B cell (primary cell): ENCODE results near the gene CIDEC. TPM values are rescaled to one million over a fixed set of nuclear protein-coding genes. Genes with fewer than 3 reads are reported as not detected.

Experiments used
- ATAC-seq: fragments of 200-7000 bp; cut with Tn5 transposase; one replicate; pipeline ENCODE4 v1.10.0; 2021; ENCODE audit warnings: low read depth, mild to moderate bottlenecking, moderate number of reproducible peaks, moderate library complexity
- CTCF ChIA-PET: fragments of 350-600 bp; sonication (Branson Sonifier 250); formaldehyde crosslinking; loops from one replicate; lab custom pipeline; 2021; ENCODE audit warnings: antibody characterized with exemption, inconsistent platforms; lab: Charles Lee
- POLR2A ChIA-PET: fragments of 350-600 bp; sonication (Branson Sonifier 250); formaldehyde crosslinking; loops from one replicate; lab custom pipeline; 2021; ENCODE audit warnings: antibody characterized with exemption; lab: Charles Lee
- DNase-seq: peaks from one replicate; pipeline ENCODE4 v3.0.0; 2013
- H2AFZ ChIP-seq: 2 replicates; pipeline ENCODE4 v1.6.1; 2012; ENCODE audit warnings: mild to moderate bottlenecking, low read depth, low read length; ENCODE audit not compliant: insufficient read depth, poor library complexity, severe bottlenecking
- H3K27ac ChIP-seq, 2 donors: 1 replicate in 1 of 2; 2 replicates in 1 of 2; pipeline ENCODE4 v1.5.1; 2012 to 2013; ENCODE audit warnings: low read length in 2 of 2, mild to moderate bottlenecking in 2 of 2, moderate library complexity in 1 of 2
- H3K27me3 ChIP-seq, 4 experiments: fragments of 200-600 bp in 1 of 4; sonication (generic) in 1 of 4; replicated peaks in 1 of 4; 1 replicate in 2 of 4; 2 replicates in 2 of 4; pipeline versions ENCODE4 v1.6.1 to v1.7.0; 2013 to 2016; ENCODE audit warnings: low read length in 3 of 4, mild to moderate bottlenecking in 2 of 4, mixed read lengths in 1 of 4, moderate library complexity in 1 of 4; ENCODE audit not compliant: insufficient read depth in 4 of 4, control insufficient read depth in 3 of 4; ENCODE audit errors: control extremely low read depth in 1 of 4
- H3K36me3 ChIP-seq, 2 experiments: replicated peaks in 1 of 2; 1 replicate in 1 of 2; 2 replicates in 1 of 2; pipeline versions ENCODE4 v1.6.1 to v1.7.1; 2013; ENCODE audit warnings: low read length in 1 of 2; ENCODE audit not compliant: insufficient read depth in 2 of 2, control insufficient read depth in 1 of 2; ENCODE audit errors: control extremely low read depth in 1 of 2, extremely low read depth in 1 of 2
- H3K4me1 ChIP-seq, 2 donors: fragments of 200-600 bp in 1 of 2; sonication (generic) in 1 of 2; 1 replicate in 1 of 2; 2 replicates in 1 of 2; pipeline versions ENCODE4 v1.5.1 to v1.6.1; 2013 to 2017; ENCODE audit warnings: low read length in 2 of 2; ENCODE audit not compliant: control insufficient read depth in 2 of 2, insufficient read depth in 2 of 2
- H3K4me2 ChIP-seq: replicated peaks from 2 replicates; pipeline ENCODE3; 2012; ENCODE audit warnings: mild to moderate bottlenecking, low read depth, low read length; ENCODE audit not compliant: poor library complexity, severe bottlenecking
- H3K4me3 ChIP-seq, 5 experiments: fragments of 200-600 bp in 1 of 5; sonication (generic) in 1 of 5; 1 replicate in 3 of 5; 2 replicates in 2 of 5; pipeline versions ENCODE4 v1.5.1 to v1.7.0; 2011 to 2016; ENCODE audit warnings: low read length in 4 of 5, mild to moderate bottlenecking in 4 of 5, low read depth in 2 of 5, control low read depth in 1 of 5, moderate library complexity in 1 of 5; ENCODE audit not compliant: insufficient read depth in 1 of 5; ENCODE audit errors: control extremely low read depth in 1 of 5, extremely low read depth in 1 of 5
- H3K79me2 ChIP-seq: fragments of 200-600 bp; sonication (generic); one replicate; pipeline ENCODE4 v1.6.0; 2016; ENCODE audit warnings: low read length; ENCODE audit not compliant: control insufficient read depth, insufficient read depth
- H3K9ac ChIP-seq: fragments of 200-600 bp; sonication (generic); 2 replicates; pipeline ENCODE4 v1.6.1; 2017; ENCODE audit warnings: mild to moderate bottlenecking, low read length, moderate library complexity
- H3K9me3 ChIP-seq, 3 donors: one replicate each; pipeline versions ENCODE4 v1.6.1 to v1.7.1; 2013; ENCODE audit warnings: low read length in 2 of 3; ENCODE audit not compliant: control insufficient read depth in 2 of 3, insufficient read depth in 1 of 3; ENCODE audit errors: control extremely low read depth in 1 of 3
- H4K20me1 ChIP-seq: 2 replicates; pipeline ENCODE4 v1.6.0; 2012; ENCODE audit warnings: mild to moderate bottlenecking, low read length; ENCODE audit not compliant: insufficient read depth, control insufficient read depth, poor library complexity, severe bottlenecking
- H3K27ac Mint-ChIP-seq: one replicate; pipeline ENCODE4 v1.8.0; 2021; ENCODE audit warnings: mixed read lengths
- H3K27me3 Mint-ChIP-seq: one replicate; pipeline ENCODE4 v1.8.0; 2021; ENCODE audit warnings: mixed read lengths
- H3K4me1 Mint-ChIP-seq: one replicate; pipeline ENCODE4 v1.8.0; 2021; ENCODE audit warnings: mixed read lengths
- H3K4me3 Mint-ChIP-seq: one replicate; pipeline ENCODE4 v1.8.0; 2021; ENCODE audit warnings: mixed read lengths
- H3K9me3 Mint-ChIP-seq: one replicate; pipeline ENCODE4 v1.8.0; 2022; ENCODE audit warnings: mixed read lengths; ENCODE audit not compliant: insufficient read depth
- EZH2 ChIP-seq: IDR thresholded peaks from 2 replicates; pipeline ENCODE4 v1.6.1; 2012; ENCODE audit warnings: borderline replicate concordance, low read depth, mild to moderate bottlenecking, moderate library complexity, low read length; ENCODE audit not compliant: insufficient read depth, poor library complexity, severe bottlenecking
- WGBS: methylation state at CpG from one replicate; pipeline ENCODE4 v1.1.5; 2013; ENCODE audit warnings: missing lambda C conversion rate; ENCODE audit not compliant: insufficient coverage; 5-methylcytosine and 5-hydroxymethylcytosine counted together
- intact Hi-C: fragments of 100-400 bp; cut with micrococcal nuclease; formaldehyde crosslinking; loops from one replicate; pipeline ENCODE4 v1.10.0; 2022
- polyA minus RNA-seq: library from RNA; depleted of rRNA, polyadenylated mRNA; stranded (reverse); fragments of >200 nt; gene quantifications from 2 replicates; pipeline ENCODE4 v1.2.3, GENCODE V29; 2012
- polyA plus RNA-seq: library from polyadenylated mRNA; depleted of rRNA; stranded (reverse); fragments of >200 nt; gene quantifications from 2 replicates; pipeline ENCODE4 v1.2.3, GENCODE V29; 2012
- total RNA-seq, 2 donors: library from RNA; stranded (reverse); fragments of 120-200 nt in 1 of 2; gene quantifications; 1 replicate in 1 of 2; 2 replicates in 1 of 2; pipeline versions ENCODE4 v1.2.3 to v1.2.4, GENCODE V29; 2013 to 2022
- TF ChIP-seq, protein P1 (sequence below): fragments of 200-600 bp; IDR thresholded peaks from one replicate; pipeline ENCODE4 v1.8.0; 2022; ENCODE audit warnings: antibody characterized with exemption, mild to moderate bottlenecking

The CIDEC gene, protein sequence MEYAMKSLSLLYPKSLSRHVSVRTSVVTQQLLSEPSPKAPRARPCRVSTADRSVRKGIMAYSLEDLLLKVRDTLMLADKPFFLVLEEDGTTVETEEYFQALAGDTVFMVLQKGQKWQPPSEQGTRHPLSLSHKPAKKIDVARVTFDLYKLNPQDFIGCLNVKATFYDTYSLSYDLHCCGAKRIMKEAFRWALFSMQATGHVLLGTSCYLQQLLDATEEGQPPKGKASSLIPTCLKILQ
- total RNA-seq (not detected in 2 replicates), polyA plus RNA-seq (not detected in 2 replicates), polyA minus RNA-seq (0.29 TPM in 1 of 2 replicates, not detected in the other)
- total RNA-seq (2013): 0.05 TPM

DNA sequence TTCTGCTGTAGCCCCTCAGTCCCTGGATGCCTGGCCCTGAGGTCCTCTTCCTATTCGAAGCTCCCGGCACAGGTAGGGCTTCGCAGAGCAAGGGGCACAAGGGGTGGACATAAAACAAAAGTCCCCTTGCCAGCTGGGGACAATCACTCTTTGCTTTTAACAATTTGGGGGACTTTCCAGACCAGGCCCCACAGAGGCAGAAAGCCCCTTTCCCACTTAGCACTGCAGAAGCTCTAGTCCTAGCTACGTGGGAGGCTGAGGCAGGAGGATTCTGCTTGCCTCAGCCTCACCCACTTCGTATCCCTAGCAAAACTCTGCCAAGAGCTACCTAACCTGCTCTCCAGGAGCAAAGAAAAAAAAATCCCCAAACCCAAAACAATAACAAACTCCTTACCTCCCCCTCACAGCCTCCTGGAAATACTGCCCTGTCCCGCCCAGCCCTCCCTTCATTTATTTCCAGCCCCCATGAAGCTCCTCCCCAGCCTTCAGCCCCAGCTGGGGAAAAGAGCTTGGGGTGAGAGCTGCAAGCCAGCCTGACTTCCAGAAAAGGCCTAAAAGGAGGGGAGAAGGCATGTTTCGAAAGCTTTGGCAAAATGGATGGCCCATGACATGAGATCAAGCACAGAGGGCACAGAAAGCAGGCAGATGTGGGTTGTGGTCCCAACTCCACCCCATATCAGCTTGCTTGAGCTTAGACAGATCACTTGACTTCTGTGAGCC lies at the start of gene CIDEC:
Gene CIDEC (minus strand): TSS at position 424 of the 720 bp plus-strand sequence. CDS start 1,767 bp downstream, outside the sequence.
- TF ChIP-seq, protein P1, sequence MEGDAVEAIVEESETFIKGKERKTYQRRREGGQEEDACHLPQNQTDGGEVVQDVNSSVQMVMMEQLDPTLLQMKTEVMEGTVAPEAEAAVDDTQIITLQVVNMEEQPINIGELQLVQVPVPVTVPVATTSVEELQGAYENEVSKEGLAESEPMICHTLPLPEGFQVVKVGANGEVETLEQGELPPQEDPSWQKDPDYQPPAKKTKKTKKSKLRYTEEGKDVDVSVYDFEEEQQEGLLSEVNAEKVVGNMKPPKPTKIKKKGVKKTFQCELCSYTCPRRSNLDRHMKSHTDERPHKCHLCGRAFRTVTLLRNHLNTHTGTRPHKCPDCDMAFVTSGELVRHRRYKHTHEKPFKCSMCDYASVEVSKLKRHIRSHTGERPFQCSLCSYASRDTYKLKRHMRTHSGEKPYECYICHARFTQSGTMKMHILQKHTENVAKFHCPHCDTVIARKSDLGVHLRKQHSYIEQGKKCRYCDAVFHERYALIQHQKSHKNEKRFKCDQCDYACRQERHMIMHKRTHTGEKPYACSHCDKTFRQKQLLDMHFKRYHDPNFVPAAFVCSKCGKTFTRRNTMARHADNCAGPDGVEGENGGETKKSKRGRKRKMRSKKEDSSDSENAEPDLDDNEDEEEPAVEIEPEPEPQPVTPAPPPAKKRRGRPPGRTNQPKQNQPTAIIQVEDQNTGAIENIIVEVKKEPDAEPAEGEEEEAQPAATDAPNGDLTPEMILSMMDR: no peak
- no peak for TF ChIP-seq EZH2
- no peak within 1 kb of the TSS for H3K27ac Mint-ChIP-seq
- no peak within 1 kb of the TSS for H3K4me2 ChIP-seq
- 85% methylated on average over 6 of the region's 7 CpGs for WGBS
- no peaks in the 10 kb centered on the region for H3K79me2 ChIP-seq
- H3K36me3 ChIP-seq: no peaks in the 10 kb centered on the region
- no peaks in the 10 kb centered on the region for H3K4me1 ChIP-seq
- H3K4me1 Mint-ChIP-seq: no peaks in the 10 kb centered on the region
- H3K4me3 ChIP-seq: no peak within 1 kb of the TSS
- H3K27me3 ChIP-seq: no peaks in the 10 kb centered on the region
- H3K9me3 ChIP-seq: no peaks in the 10 kb centered on the region
- no peak within 1 kb of the TSS for H3K27ac ChIP-seq
- CTCF ChIA-PET: no interaction called here
- ATAC-seq: no peak
- no peaks in the 10 kb centered on the region for H3K9me3 Mint-ChIP-seq
- intact Hi-C loops: no loop called here
- POLR2A ChIA-PET: no interaction called here
- DNase-seq: no peak
- H3K4me3 Mint-ChIP-seq: no peak within 1 kb of the TSS
- H2AFZ ChIP-seq: no peak within 1 kb of the TSS
- H3K9ac ChIP-seq: no peak within 1 kb of the TSS
- peaks cover 14% of the 10 kb centered on the region for H3K27me3 Mint-ChIP-seq
- H4K20me1 ChIP-seq: no peaks in the 10 kb centered on the region

DNA sequence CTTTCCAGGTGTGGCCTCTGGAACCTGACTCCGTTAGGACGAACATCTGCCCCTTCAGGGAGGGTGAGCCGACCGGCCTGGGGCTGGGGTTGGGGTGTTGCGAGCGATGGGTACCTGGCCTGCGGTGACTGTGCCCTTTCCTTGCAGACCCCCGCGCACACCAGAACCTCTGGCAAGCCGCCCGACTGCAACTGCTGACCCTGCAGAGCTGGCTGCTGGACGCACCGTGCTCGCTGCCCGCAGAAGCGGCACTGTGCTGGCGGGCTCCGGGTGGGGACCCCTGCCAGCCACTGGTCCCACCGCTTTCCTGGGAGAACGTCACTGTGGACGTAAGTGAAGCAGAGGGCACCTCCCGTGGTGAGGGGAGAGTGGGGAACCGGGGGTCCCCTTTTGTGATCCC lies 48.1 kb upstream of the CIDEC start:
- intact Hi-C loops: no loop called here
- Histone ChIP-seq H3K4me3 (no peak overlapping the region), H3K9ac (no peak overlapping the region), H4K20me1 (no peaks in the 10 kb centered on the region), H3K4me2 (no peak overlapping the region), H3K27ac (no peak overlapping the region), H3K4me1 (peaks cover 6 to 10% of the 10 kb centered on the region in 2 donors), H3K79me2 (no peaks in the 10 kb centered on the region), H3K36me3 (no peaks in the 10 kb centered on the region), H2AFZ (no peak overlapping the region), H3K9me3 (no peaks in the 10 kb centered on the region), H3K27me3 (no peaks in the 10 kb centered on the region)
- CTCF ChIA-PET: no interaction called here
- H3K4me1 Mint-ChIP-seq: peaks cover 19% of the 10 kb centered on the region
- DNase-seq: no peak
- H3K27me3 Mint-ChIP-seq: peaks cover 9% of the 10 kb centered on the region
- ATAC-seq: no peak
- H3K27ac Mint-ChIP-seq: no peak overlapping the region
- H3K9me3 Mint-ChIP-seq: no peaks in the 10 kb centered on the region
- no peak overlapping the region for H3K4me3 Mint-ChIP-seq
- TF ChIP-seq EZH2: no peak
- TF ChIP-seq, protein P1: no peak
- POLR2A ChIA-PET: no interaction called here
- 97% methylated on average over 18 of the region's 23 CpGs for WGBS
